HEK293 (cell line): ENCODE measurements around the gene EIF4E3.

Experiments used
- CTCF ChIA-PET: fragments of 350-600 bp; formaldehyde crosslinking; extraction: SDS; loops from one replicate; lab custom pipeline; 2021; ENCODE audit warnings: antibody characterized with exemption; lab: Yijun Ruan, JAX
- POLR2A ChIA-PET: fragments of 300-600 bp; formaldehyde crosslinking; extraction: SDS; loops from one replicate; lab custom pipeline; 2020; ENCODE audit warnings: antibody characterized with exemption, inconsistent platforms; lab: Yijun Ruan, JAX
- H3K27ac ChIP-seq: fragments of 200-500 bp; sonication (Bioruptor generic); 2 replicates; pipeline ENCODE4 v1.5.1; 2014; ENCODE audit warnings: low read depth, low read length, control low read depth, inconsistent platforms; ENCODE audit errors: extremely low read depth
- H3K36me3 ChIP-seq, 2 experiments: fragments of 200-500 bp in 1 of 2; sonication (Bioruptor generic) in 1 of 2; 1 replicate in 1 of 2; 2 replicates in 1 of 2; pipeline ENCODE4 v1.5.1; 2014 to 2017; ENCODE audit warnings: inconsistent platforms in 2 of 2, low read length in 2 of 2; ENCODE audit not compliant: control insufficient read depth in 2 of 2, insufficient read depth in 1 of 2
- H3K4me1 ChIP-seq: fragments of 200-500 bp; sonication (Bioruptor generic); 2 replicates; pipeline ENCODE4 v1.5.1; 2014; ENCODE audit warnings: mild to moderate bottlenecking, low read length, inconsistent platforms; ENCODE audit not compliant: control insufficient read depth, insufficient read depth
- H3K4me3 ChIP-seq: 2 replicates; pipeline ENCODE4 v1.5.1; 2011; ENCODE audit warnings: low read depth, mild to moderate bottlenecking, control low read depth, low read length, moderate library complexity
- H3K9me3 ChIP-seq: fragments of 200-500 bp; sonication (Bioruptor generic); 2 replicates; pipeline ENCODE4 v1.5.1; 2014; ENCODE audit warnings: low read depth, low read length, inconsistent platforms; ENCODE audit not compliant: control insufficient read depth, insufficient read depth
- BCL11B ChIP-seq: fragments of 450-650 bp; formaldehyde crosslinking; IDR thresholded peaks from 2 replicates; pipeline ENCODE4 v1.5.1; 2016; ENCODE audit warnings: low read depth, missing biosample characterization, missing genetic modification characterization
- FEZF1 ChIP-seq: fragments of 450-650 bp; formaldehyde crosslinking; IDR thresholded peaks from 2 replicates; pipeline ENCODE4 v1.5.1; 2016; ENCODE audit warnings: missing biosample characterization, missing genetic modification characterization
- GFI1B ChIP-seq: fragments of 450-650 bp; formaldehyde crosslinking; IDR thresholded peaks from 2 replicates; pipeline ENCODE4 v1.5.1; 2016; ENCODE audit warnings: missing biosample characterization, missing genetic modification characterization
- KLF10 ChIP-seq: fragments of 450-650 bp; IDR thresholded peaks from 2 replicates; pipeline ENCODE4 v1.5.1; 2018; ENCODE audit warnings: missing biosample characterization, mild to moderate bottlenecking, missing genetic modification characterization
- OSR2 ChIP-seq: fragments of 450-650 bp; formaldehyde crosslinking; IDR thresholded peaks from 2 replicates; pipeline ENCODE4 v1.5.1; 2016; ENCODE audit warnings: missing biosample characterization, missing genetic modification characterization
- OVOL3 ChIP-seq: fragments of 450-650 bp; formaldehyde crosslinking; IDR thresholded peaks from 2 replicates; pipeline ENCODE4 v1.5.1; 2016; ENCODE audit warnings: missing biosample characterization, missing genetic modification characterization
- PRDM2 ChIP-seq: fragments of 450-650 bp; formaldehyde crosslinking; IDR thresholded peaks from 2 replicates; pipeline ENCODE4 v1.5.1; 2016; ENCODE audit warnings: missing biosample characterization, missing genetic modification characterization, borderline replicate concordance
- ZBTB26 ChIP-seq: fragments of 450-650 bp; formaldehyde crosslinking; optimal IDR thresholded peaks from 2 replicates; pipeline ENCODE3; 2016; ENCODE audit warnings: missing biosample characterization, mild to moderate bottlenecking, missing genetic modification characterization
- ZFP3 ChIP-seq: fragments of 450-650 bp; formaldehyde crosslinking; IDR thresholded peaks from 2 replicates; pipeline ENCODE4 v1.5.1; 2016; ENCODE audit warnings: low read depth, missing biosample characterization, missing genetic modification characterization
- ZFP37 ChIP-seq: fragments of 450-650 bp; formaldehyde crosslinking; IDR thresholded peaks from 2 replicates; pipeline ENCODE4 v1.5.1; 2016; ENCODE audit warnings: missing biosample characterization, missing genetic modification characterization
- ZNF121 ChIP-seq: fragments of 450-650 bp; formaldehyde crosslinking; IDR thresholded peaks from 2 replicates; pipeline ENCODE4 v1.5.1; 2016; ENCODE audit warnings: missing biosample characterization, missing genetic modification characterization
- ZNF133 ChIP-seq: fragments of 450-650 bp; formaldehyde crosslinking; IDR thresholded peaks from 2 replicates; pipeline ENCODE4 v1.5.1; 2016; ENCODE audit warnings: missing biosample characterization, missing genetic modification characterization
- ZNF138 ChIP-seq: fragments of 450-650 bp; formaldehyde crosslinking; IDR thresholded peaks from 2 replicates; pipeline ENCODE4 v1.5.1; 2016; ENCODE audit warnings: missing biosample characterization, missing genetic modification characterization, borderline replicate concordance
- ZNF155 ChIP-seq: fragments of 450-650 bp; formaldehyde crosslinking; IDR thresholded peaks from 2 replicates; pipeline ENCODE4 v1.5.1; 2016; ENCODE audit warnings: missing biosample characterization, missing genetic modification characterization
- ZNF169 ChIP-seq: fragments of 450-650 bp; formaldehyde crosslinking; IDR thresholded peaks from 2 replicates; pipeline ENCODE4 v1.5.1; 2016; ENCODE audit warnings: missing biosample characterization, missing genetic modification characterization
- ZNF2 ChIP-seq: fragments of 450-650 bp; formaldehyde crosslinking; IDR thresholded peaks from 2 replicates; pipeline ENCODE4 v1.5.1; 2016; ENCODE audit warnings: missing biosample characterization, missing genetic modification characterization
- ZNF211 ChIP-seq: fragments of 450-650 bp; formaldehyde crosslinking; IDR thresholded peaks from 2 replicates; pipeline ENCODE4 v1.5.1; 2016; ENCODE audit warnings: low read depth, missing biosample characterization, missing genetic modification characterization
- ZNF214 ChIP-seq: fragments of 450-650 bp; formaldehyde crosslinking; IDR thresholded peaks from 2 replicates; pipeline ENCODE4 v1.5.1; 2017; ENCODE audit warnings: missing biosample characterization, mild to moderate bottlenecking, missing genetic modification characterization, borderline replicate concordance
- ZNF223 ChIP-seq: fragments of 450-650 bp; formaldehyde crosslinking; IDR thresholded peaks from 2 replicates; pipeline ENCODE4 v1.5.1; 2016; ENCODE audit warnings: missing biosample characterization, missing genetic modification characterization
- ZNF362 ChIP-seq: fragments of 450-650 bp; formaldehyde crosslinking; IDR thresholded peaks from 2 replicates; pipeline ENCODE4 v1.5.1; 2016; ENCODE audit warnings: missing biosample characterization, missing genetic modification characterization
- ZNF394 ChIP-seq: fragments of 450-650 bp; formaldehyde crosslinking; IDR thresholded peaks from 2 replicates; pipeline ENCODE4 v1.5.1; 2016; ENCODE audit warnings: missing biosample characterization, missing genetic modification characterization, mild to moderate bottlenecking, moderate library complexity, borderline replicate concordance
- ZNF48 ChIP-seq: fragments of 450-650 bp; formaldehyde crosslinking; IDR thresholded peaks from 2 replicates; pipeline ENCODE4 v1.5.1; 2016; ENCODE audit warnings: missing biosample characterization, missing genetic modification characterization
- ZNF510 ChIP-seq: fragments of 450-650 bp; formaldehyde crosslinking; IDR thresholded peaks from 2 replicates; pipeline ENCODE4 v1.5.1; 2018; ENCODE audit warnings: mild to moderate bottlenecking, missing genetic modification characterization, missing biosample characterization; ENCODE audit not compliant: insufficient replicate concordance
- ZNF660 ChIP-seq: fragments of 450-650 bp; IDR thresholded peaks from 2 replicates; pipeline ENCODE4 v1.5.1; 2018; ENCODE audit warnings: missing biosample characterization, mild to moderate bottlenecking, missing genetic modification characterization
- ZNF701 ChIP-seq: fragments of 450-650 bp; formaldehyde crosslinking; IDR thresholded peaks from 2 replicates; pipeline ENCODE4 v1.5.1; 2016; ENCODE audit warnings: missing biosample characterization, missing genetic modification characterization
- ZNF785 ChIP-seq: fragments of 450-650 bp; formaldehyde crosslinking; IDR thresholded peaks from 2 replicates; pipeline ENCODE4 v1.5.1; 2016; ENCODE audit warnings: missing biosample characterization, missing genetic modification characterization
- ZSCAN4 ChIP-seq: fragments of 450-650 bp; formaldehyde crosslinking; IDR thresholded peaks from 2 replicates; pipeline ENCODE4 v1.5.1; 2017; ENCODE audit warnings: missing biosample characterization, missing genetic modification characterization

The EIF4E3 gene

GRCh38 chr3:71723452-71724170 lies 1.6 kb downstream of the EIF4E3 start:
- no peaks in the 10 kb centered on the region for H3K36me3 ChIP-seq
- H3K27ac ChIP-seq = no peak overlapping the region
- POLR2A ChIA-PET = interaction anchor here (0.8 kb wide), 1 partner anchor 144 kb away, joined by 4 read pairs; no protein-coding TSS in a partner anchor
- CTCF ChIA-PET = interaction anchor here (0.6 to 1.6 kb wide), 3 partner anchors 13 to 1164 kb away, joined by 3 to 5 read pairs (median 3); partner anchors contain the start of gene GXYLT2
- no peaks in the 10 kb centered on the region for H3K4me1 ChIP-seq
- H3K4me3 ChIP-seq = peak overlapping the region; percentile 86; the same call in 1 of the 2 replicates
- TF ChIP-seq ZSCAN4 (tag by site-specific recombination) = no peak
- no peak for TF ChIP-seq ZBTB26 (tag by site-specific recombination)
- no peak for TF ChIP-seq ZNF701
- TF ChIP-seq ZNF2 (tag by site-specific recombination) = no peak
- TF ChIP-seq ZNF138 (tag by site-specific recombination) = no peak
- no peak for TF ChIP-seq ZNF223 (tag by site-specific recombination)
- no peak for TF ChIP-seq ZNF155 (tag by site-specific recombination)
- TF ChIP-seq ZNF214 (tag by site-specific recombination) = no peak
- TF ChIP-seq ZFP37 (tag by site-specific recombination) = no peak
- TF ChIP-seq BCL11B (tag by site-specific recombination) = no peak
- TF ChIP-seq ZNF660 (tag by site-specific recombination) = no peak
- TF ChIP-seq ZNF121 = no peak
- no peak for TF ChIP-seq ZNF394 (tag by site-specific recombination)
- H3K9me3 ChIP-seq = no peaks in the 10 kb centered on the region

GRCh38 chr3:71722693-71723092 lies 2.5 kb downstream of the EIF4E3 start:
- Histone ChIP-seq H3K36me3 (no peaks in the 10 kb centered on the region), H3K9me3 (no peaks in the 10 kb centered on the region), H3K4me3 (no peak overlapping the region), H3K4me1 (no peaks in the 10 kb centered on the region), H3K27ac (no peak overlapping the region)
- ChIA-PET POLR2A (no interaction called here), CTCF (no interaction called here)
- TF ChIP-seq ZNF48 (tag by site-specific recombination) = no peak
- no peak for TF ChIP-seq ZNF211
- TF ChIP-seq KLF10 = no peak
- TF ChIP-seq ZNF121 = no peak
- TF ChIP-seq ZNF133 (tag by site-specific recombination) = no peak
- TF ChIP-seq OSR2 (tag by site-specific recombination) = no peak
- TF ChIP-seq FEZF1 (tag by site-specific recombination) = no peak
- no peak for TF ChIP-seq ZNF785
- TF ChIP-seq OVOL3 (tag by site-specific recombination) = no peak
- no peak for TF ChIP-seq ZFP3
- TF ChIP-seq ZNF169 = no peak
- no peak for TF ChIP-seq ZNF362 (tag by site-specific recombination)
- TF ChIP-seq GFI1B (tag by site-specific recombination) = no peak
- TF ChIP-seq PRDM2 = no peak
- no peak for TF ChIP-seq ZNF510
